GM21367 (cell line): ENCODE measurements around the gene CAPN5.

Experiments used
- ATAC-seq: cut with Tn5 transposase; IDR thresholded peaks from one replicate; pipeline ENCODE4 v1.9.1; 2021; ENCODE audit not compliant: unreplicated experiment

CAPN5 gene

GRCh38 chr11:77063861-77064260 is 2.9 kb upstream of the CAPN5 start:
- no peak for ATAC-seq

GRCh38 chr11:77064648-77065217 is 2.0 kb upstream of the CAPN5 start:
- no peak for ATAC-seq

- no peak for ATAC-seq
These were observed 918 bp upstream of the CAPN5 start for GRCh38 chr11:77065878-77066228.

GRCh38 chr11:77067861-77068443 is 1.2 kb downstream of the CAPN5 start:
- no peak for ATAC-seq

GRCh38 chr11:77068457-77069335 is 1.9 kb downstream of the CAPN5 start:
- no peak for ATAC-seq

- no peak for ATAC-seq
These were observed 2.7 kb downstream of the CAPN5 start for GRCh38 chr11:77069336-77069968.

GRCh38 chr11:77069969-77070582 is 3.3 kb downstream of the CAPN5 start:
- ATAC-seq: no peak

- no peak for ATAC-seq
These were observed 4.3 kb downstream of the CAPN5 start for GRCh38 chr11:77071077-77071476.

GRCh38 chr11:77071671-77072605 is 5.2 kb downstream of the CAPN5 start:
- ATAC-seq: no peak

- no peak for ATAC-seq
These were observed 6.1 kb downstream of the CAPN5 start for GRCh38 chr11:77072851-77073327.

- ATAC-seq: no peak
These were observed 6.7 kb downstream of the CAPN5 start for GRCh38 chr11:77073328-77074001.

- no peak for ATAC-seq
These were observed 7.4 kb downstream of the CAPN5 start for GRCh38 chr11:77074205-77074604.

- ATAC-seq: no peak
These were observed 8.0 kb downstream of the CAPN5 start for GRCh38 chr11:77074626-77075221.

- ATAC-seq: no peak
These were observed 8.7 kb downstream of the CAPN5 start for GRCh38 chr11:77075425-77075905.

- ATAC-seq: no peak
These were observed 12.9 kb downstream of the CAPN5 start for GRCh38 chr11:77079666-77080065.

GRCh38 chr11:77080643-77081210 is 14.0 kb downstream of the CAPN5 start:
- no peak for ATAC-seq

- no peak for ATAC-seq
These were observed 14.6 kb downstream of the CAPN5 start for GRCh38 chr11:77081381-77081851.

GRCh38 chr11:77081976-77082836 is 15.4 kb downstream of the CAPN5 start:
- ATAC-seq: no peak
